NK-92 treated with Interleukin-12 subunit alpha and Interleukin-12 subunit beta, amount 100 ng/mL, for 24 hours (cell line): ENCODE data around the gene PPARA.
"Not testable (repeated sequence)": the region's sequence is repeated elsewhere in the genome, so short reads cannot be mapped to it uniquely, and the experiment has no call there.

Experiments used
- DNase-seq: peaks from one replicate; lab custom pipeline; 2025; lab: John Stamatoyannopoulos, UW

The PPARA gene

DNA sequence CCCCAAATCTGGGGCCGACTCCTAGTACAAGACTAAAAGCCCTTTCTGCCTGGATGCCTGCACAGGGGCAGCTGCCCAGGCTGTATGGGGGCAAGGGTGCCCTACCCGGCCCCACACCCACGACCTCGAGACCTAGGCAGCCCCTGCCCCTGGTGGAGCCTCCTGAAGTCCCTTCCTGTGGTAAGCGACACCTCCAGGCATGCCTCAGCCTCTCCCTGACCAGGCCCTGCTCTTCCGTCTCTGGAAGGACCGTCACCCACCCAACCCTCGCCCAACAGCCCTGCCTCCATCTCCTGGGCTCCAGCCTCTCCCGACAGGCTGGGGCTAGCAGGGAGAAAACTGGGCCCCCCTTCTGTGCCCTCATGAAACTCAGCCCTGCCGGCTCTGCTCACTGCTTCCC, 22.8 kb upstream of the PPARA start:
- DNase-seq = no peak

DNA sequence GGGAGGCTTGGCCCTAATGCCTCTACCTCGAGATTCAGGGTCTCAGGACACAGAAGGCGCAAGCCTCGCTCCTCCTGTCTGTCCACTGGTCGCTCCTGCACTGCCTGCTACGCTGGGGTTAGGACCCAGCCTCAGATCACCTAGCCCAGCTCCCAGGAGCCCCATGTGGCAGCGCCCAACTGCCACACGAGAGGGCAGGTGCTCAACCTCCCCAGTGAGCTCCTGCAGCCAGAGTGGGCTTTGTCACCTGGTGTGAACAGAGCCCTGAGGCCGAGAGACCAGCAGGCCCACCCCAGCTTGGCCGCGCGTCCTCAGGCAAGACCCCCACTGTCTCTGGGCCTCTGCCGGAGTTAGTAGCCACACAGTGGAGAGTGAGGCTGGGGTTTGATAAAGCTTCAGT, 21.7 kb upstream of the PPARA start:
- no peak for DNase-seq

DNA sequence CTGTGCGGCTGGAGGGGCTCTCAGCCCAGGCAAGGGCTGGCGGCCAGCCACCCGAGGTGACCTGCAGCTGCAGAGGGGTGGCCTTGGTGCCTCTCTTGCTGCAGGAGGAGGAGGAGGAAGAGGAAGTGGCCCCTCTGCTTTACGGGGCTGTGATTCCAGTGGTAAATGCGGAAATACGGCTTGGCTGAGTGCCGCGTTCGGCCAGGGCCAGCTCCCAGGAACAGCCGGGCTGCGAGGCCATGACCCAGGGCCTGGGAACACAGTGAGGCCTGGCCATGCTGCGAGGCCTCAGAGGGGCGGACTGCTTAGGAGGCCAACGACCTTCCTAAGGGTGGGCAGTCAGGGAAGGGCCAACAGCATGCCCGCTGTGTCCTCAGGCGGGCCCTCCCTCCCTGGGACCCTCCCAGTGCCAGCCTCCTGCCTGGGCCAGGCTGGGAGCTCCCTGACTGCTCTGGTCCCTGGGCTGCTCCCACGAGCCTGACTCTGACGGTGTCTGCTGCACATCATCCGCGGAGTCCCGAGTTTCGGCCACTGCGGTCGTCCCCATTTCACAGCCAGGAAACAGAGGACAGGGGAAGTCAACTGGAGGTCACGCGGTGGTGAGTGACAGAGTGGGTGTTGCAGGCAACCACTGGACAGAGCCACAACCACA, 20.8 kb upstream of the PPARA start:
- DNase-seq = no peak

DNA sequence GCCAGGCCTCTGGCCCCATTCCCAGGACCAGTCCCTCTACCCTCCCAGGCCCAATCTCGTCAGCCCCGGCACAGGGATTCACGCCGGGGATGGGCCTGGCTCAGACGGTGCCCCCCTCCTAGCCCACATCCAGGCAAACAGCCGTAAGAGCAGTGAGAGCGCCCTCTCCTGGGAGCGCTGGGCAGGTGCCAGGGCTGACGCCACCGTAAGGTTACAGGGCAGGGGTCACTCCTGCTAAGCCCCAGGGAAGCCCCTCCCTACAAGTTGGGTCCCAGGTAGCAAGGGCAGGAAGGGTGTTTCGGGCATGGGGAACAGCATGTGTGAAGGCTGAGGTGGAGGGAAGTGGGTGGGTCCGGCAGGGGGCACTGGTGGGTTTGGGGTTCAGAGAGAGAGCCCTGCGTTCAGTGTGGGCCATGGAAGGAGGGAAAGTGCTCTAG, 19.2 kb upstream of the PPARA start:
- DNase-seq = no peak

DNA sequence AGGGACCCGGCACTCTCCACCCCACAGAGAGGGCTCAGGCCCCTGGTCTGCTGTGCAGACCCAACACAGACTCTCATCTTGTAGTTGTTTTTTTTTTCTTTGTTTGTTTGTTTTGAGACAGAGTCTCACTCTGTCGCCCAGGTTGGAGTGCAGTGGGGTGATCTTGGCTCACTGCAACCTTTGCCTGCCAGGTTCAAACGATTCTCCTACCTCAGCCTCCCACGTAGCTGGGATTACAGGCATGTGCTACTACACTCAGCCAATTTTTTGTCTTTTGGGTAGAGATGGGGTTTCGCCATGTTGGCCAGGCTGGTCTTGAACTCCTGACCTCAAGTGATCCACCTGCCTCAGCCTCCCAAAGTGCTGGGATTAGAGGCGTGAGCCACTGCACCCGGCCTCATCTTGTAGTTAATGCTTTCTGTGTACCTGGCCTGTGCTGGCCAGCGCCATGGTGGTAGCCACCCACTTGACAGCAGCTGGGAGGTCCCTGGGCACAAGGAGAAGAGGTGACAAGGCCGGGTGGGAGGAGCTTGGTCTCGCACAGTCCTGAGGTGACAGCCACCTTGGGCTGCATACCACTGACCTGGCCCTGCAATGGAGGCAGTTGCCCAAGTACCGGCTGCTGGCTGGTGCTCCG, 18.0 kb upstream of the PPARA start:
- DNase-seq = not testable (repeated sequence)

DNA sequence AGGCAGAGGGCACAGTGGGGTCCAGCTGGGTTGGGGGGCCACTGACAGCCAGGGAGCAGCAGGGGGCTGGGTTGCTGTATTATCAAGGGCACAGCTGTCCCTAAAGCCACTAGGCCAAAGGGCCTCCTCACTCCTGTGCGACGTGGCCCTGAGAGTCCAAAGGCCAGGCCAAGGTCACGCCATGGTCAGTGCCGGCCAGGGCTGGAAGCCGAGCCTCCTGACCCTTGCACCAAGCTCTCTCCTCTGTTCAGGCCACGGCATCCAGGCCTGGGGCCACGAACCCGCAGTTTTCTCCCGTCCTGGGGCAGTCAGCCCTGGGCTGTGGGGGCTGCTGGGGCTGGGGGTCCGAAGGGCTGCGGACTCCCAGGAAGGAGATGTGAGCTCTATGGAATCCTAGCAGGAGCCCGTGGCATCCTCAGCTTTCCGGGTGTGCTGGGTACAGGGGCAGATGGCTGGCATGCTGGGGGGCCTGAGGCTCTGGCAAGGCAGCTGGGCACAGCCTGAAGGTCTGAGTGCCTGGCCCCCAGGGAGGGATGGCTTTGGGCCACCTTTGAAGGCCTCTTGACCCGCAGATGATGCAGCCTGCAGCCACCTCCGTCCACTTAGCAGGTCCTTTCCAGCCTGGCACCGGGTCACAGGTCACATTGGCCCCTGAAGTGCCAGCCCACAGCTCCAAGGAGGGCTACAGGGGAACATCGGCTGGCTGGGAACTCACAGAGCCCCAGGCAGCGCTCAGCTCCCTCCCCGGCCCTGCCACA, 17.3 kb upstream of the PPARA start:
- no peak for DNase-seq

DNA sequence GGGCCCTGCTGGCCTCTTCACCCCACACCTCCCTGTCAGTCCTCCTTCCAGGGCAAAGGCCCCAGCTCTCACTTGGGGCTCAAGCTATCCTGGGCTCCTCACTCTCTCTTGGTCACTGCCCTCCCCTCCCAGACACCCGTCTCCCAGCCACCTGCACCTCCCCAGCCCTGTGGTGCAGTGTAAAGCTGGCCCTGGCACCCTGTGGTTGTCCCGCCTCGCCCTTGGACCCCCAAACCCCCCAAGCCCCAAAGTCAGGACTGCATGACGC, 16.8 kb upstream of the PPARA start:
- DNase-seq = no peak

DNA sequence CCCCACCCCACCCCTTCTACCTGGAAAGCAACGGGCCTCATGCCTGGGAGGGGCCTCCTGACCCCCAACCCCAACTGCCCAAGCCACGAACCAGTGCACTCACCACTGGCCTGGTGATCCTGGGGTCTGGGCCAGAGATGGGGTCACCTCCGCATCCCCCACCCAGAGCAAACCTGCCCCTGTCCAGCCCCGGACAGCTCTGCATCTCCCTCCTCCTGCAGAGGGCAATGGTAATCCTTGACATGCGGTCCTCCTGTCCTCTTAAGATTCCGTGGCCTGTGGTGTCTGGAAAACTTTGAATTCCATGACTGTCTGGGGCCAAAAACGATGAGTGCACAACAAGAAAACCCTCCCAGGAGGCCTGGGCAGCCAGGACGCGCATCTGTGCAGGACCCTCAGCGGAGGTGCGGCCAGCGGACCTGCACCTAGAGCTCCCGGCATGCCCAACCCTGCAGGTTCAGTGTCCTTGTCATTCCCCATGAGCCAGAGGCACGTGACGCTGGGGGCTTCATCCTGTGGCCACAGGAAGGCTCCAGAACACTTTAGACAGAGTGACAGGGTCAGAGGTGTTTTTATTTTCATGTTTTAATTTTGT, 16.1 kb upstream of the PPARA start:
- no peak for DNase-seq

DNA sequence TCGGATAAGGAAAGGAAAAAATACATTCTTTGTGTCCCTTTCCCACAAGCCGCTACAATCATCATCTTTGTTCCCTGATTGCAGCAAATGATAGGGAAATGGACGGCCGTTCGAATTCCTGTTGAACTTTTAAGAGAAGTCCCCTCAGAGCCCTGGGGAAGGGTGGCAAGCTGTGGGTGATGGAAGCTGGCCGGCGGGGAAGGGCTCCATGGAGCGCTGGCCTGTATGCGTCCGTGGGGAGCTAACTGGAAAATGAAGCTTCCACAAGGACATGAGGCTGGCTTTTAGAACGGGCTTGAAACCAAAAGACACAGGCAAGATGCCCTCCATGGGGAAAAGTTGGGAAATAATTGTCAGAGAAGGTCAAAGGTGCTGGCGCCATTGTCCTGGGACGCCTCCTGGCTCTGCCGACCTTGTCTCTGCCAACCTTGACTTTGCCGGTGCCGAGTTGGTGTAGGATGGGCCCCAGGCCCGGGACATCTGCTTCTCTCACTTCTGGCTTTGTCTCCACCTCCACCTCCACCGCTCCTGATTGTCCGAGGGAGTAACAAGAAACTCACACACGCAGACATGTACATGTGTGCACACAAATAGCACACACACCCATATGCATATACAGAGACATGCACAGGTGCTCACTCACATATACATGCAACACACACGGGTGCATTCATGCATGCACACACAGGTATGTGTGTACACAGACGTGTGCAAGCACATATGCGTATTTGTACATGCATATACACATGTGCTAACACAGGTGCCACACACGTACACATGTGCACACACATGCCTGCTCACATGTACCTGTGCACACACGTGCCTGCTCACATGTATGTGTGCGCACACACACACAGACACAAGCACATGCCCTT, 14.5 kb upstream of the PPARA start:
- no peak for DNase-seq

DNA sequence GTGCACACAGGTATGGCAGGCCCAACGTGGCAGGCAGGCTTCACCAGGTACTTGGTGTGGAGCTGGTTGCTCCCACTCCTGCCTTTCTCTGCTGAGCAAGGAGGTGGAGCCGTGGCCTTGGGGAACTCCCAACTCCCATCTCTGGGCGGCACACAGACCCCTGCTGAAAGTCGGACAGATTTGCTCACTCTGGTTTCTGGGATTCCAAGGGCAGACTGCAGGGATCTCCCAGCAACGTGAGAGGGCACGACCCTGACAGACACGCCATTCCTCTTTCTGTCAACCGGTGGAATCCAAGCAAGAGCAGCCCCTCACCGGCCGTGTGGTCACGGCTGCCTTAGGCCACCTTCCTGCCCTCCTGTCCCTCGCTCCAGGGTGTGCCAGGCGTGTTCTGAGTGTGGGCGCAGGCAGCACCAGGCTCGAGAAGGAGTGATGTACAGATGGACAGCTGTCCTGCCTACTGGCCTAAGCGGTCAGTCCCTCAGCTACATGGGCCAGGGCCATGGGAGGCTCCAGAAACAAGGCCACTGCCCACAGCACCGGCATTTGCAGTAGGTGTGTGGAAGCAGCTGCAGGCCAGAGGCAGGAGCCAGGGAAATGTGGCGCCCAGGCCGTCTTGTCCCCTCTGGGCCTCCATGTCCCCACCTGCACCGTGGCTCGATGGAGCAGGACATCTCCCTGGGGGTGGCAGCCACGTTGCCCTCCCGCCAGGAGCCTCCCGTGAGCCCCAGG, 13.7 kb upstream of the PPARA start:
- no peak for DNase-seq

DNA sequence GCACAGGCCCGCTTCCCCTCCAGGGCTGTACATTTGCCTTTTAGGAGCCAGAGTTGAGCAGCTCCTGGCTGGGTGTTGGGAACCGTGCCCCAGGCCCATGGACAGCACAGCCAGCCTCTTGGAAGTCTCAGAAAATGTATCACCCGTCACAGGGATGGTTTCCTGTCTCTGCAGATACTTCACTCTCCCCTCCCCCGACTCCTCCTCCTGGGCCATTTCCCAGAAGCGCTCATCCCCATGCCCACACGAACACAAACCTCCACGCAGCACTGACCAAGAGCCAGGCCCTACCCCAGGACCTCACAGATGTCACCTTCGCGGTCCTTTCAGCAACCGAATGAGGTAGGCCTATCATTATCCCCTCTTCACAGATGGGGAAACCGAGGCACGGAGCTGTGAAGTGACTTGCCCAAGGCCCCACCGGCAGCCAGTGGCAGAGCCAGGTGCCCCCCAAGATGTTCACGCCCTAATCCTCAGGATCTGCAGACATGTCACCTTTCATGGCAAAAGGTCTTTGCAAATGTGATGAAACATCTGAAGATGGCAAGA, 13.0 kb upstream of the PPARA start:
- no peak for DNase-seq

DNA sequence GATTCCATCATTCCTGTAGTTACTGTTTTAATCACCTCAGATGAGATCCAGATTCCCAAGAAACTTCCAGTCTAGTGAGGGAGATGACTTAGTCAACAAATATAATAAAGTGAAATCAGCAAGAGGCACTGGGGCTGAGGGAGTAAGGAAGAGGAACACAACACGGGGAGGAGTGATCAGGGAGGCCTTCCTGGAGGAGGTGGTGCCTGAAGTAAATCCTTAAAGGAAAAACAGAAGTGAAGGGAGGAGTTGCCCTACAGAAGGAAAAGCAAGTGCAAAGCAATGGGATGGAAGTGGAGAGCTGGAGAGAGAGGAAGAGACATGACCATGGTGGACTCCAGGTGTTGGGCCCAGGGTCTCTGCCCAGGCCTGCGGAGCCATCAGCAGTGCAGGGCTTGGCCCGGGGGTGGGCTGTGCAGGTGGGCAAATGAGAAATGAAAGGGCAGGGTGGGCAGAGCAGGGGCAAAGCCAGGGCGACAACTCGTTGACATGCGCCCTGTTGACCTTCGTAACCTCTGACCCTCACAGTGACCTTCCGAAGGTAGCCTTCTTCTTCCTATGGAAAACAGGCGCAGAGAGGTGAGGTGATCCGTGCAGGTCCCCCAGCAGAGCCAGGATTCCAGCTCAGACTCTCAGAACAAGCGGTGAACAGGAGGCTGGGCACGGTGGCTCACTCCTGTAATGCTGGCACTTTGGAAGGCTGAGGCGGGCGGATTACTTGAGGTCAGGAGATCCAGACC, 12.1 kb upstream of the PPARA start:
- DNase-seq = no peak

DNA sequence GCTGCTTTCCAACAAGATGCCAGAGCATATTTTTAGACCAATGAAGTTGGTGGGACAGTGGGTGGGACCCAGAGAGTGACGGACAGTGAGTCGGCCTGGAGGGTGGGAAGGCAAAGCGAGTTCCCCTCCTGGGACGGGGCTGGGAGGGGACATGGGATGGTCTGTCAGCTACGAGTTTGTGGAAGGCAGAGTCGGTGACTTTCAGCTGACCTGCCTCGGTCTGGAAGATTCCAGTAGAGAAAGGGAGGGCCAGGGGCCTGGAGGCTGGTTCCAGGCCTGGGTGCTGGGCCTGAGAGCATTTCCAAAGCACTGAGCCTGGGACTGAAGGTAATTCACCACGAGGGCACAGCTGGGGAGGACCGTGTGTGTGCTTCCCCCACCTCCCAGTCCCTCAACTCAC, 10.9 kb upstream of the PPARA start:
- DNase-seq = not testable (repeated sequence)

DNA sequence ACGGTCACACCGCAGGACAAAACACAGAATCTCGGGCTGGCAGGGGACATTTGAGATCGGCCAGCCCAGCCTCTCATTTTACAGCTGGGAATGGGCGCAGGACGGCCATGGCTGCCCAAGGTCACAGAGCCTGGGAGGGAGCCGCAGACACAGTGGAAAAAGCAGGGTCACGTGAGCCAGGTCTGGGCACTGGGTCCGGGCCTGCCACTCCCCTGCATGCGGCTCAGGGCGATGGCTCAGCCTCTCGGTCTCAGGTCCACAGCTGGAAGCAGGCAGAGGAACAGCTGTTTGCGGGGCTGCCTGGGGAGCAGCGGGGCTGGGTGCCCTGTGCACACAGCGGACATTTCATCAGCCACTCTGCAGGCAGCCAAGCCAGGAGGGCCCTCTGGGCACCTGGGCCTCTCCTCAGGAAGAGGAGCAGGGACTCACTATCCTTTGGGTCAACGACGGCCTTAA, 10.4 kb upstream of the PPARA start:
- DNase-seq = no peak

DNA sequence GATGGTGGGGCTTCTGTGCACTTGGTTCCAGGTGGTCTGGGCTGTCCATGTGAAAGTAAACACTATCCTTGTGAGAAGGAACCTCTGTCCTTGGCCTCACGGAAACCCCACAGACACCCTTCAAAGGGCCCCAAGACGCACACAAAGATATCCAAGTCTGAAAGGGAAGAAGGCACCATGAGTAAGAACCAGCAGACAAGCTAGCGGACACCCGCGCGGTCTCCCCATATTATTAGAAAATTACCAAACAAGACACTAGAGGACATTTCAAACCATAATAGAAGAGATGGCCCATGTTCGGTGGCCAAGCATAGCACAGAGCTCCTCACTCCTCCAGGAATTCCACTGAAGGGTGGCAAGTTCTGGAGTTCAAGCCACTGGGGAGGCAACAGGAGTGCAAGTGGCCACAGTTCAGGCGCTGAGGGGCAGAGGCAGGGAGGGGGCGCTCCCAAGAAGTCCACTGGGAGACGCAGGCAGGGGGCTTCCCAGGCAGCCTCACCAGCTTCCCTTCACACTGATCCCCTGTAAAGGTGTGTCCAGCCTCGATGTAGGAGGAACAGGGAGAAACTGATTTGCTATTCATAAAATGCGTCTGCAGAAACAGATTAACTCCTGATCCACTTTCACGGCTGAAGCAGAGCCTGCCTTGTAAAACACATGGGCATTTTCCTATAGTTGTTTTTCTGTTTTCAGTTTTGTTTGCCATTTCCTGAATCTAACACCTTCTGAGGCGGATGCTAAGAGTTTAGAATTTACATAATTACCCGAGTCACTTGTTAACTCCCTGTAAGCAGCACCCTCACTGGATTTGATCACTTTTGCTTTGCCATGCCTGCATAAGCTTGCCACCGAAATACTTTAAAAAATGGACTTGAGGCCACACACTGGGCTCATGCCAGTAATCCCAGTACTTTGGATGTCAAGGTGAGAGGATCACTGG, 9.1 kb upstream of the PPARA start:
- DNase-seq = no peak

DNA sequence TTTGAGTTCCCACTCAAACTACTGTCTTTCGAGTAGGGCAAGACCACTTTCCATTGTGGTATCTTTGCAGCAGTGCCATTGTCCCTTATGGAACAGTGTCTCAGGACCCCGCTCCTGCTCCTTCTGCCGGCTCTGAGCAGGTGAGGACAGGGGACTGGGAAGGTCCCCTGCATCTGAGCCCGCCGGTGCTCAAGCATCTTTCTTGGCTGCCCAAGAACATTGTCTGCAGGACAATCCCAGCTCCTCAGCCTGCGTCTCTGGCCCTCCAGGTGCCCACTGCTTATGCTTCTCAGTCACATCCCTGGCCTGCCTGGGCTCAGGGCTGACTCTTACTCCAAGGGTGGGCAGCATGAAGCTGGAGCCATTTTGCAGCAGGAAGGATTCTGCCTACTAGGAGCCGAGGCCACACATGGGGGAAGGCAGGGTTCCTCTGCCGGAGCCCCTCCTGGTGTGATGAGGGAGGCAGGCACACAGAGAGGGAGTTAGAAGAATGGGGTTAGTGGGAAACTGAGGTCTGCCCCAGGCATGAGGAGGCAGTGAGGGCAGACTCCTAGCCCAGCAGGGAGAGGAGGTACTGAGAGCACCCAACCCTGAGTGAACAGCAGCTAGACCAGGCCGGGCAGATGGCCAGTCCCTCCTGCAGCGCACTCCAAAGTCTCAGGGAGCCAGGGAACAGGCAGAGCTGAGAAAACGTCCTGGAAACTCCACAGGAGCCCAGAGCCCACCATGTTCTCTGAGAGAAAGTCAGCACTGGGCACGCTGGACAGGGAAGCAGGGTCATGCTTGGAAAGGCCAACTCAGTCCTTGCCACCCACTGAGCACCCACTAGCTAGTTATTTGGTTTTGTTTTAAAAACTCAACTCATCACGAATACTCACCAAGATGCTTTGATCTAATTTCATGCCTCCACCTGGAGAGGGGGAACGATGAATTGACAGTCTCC, 7.5 kb upstream of the PPARA start:
- no peak for DNase-seq

DNA sequence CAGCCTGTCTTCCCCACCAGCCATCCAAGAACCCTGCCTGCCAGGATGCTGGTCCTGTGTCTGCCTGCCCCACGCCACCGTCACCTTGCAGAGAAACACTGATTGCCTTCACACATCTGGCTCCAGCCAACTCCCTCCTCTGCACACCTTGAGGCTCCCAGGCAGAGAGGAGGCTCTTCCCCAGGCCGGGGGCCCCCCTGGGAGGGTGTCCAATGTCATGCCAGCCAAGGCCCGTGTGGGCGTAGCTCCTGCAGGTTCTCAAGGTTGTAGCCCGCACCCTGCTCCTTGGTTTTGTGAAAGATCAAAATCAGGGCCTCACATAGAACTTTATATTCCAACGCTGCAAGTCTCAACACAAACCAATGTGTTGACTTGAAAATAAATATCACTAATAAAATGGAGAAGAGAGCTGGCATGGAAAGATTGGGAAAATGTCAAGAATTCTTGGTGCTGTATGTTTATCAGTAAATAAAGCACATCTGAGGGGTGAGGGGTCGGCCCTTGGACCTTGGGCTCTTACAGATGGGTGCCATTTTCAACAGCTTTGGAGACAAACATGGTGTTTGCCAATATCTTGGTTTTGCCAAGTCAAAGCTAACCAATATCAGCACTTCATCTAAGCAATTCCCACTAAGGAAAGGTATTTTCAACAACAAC, 6.7 kb upstream of the PPARA start:
- DNase-seq = no peak
